Lung (tissue), 12 donors: ENCODE data around the gene CFAP99. TPM values are rescaled to one million over a fixed set of nuclear protein-coding genes. Genes with fewer than 3 reads are reported as not detected.
"Not testable (repeated sequence)": the region's sequence is repeated elsewhere in the genome, so short reads cannot be mapped to it uniquely, and the experiment has no call there.

ENCODE experiments used
- ATAC-seq: fragments of 200-7000 bp; cut with Tn5 transposase; one replicate; pipeline ENCODE4 v1.9.1; 2020; ENCODE audit warnings: moderate number of reproducible peaks; ENCODE audit not compliant: insufficient read depth, low FRiP score
- DNase-seq, 3 donors: peaks; one replicate each; pipeline ENCODE4 v3.0.0-alpha.2; 2013 to 2017
- H3K27ac ChIP-seq, 2 donors: one replicate each; pipeline ENCODE4 v1.5.1; 2013; ENCODE audit warnings: mild to moderate bottlenecking in 2 of 2, moderate library complexity in 2 of 2, control low read depth in 1 of 2, inconsistent platforms in 1 of 2, low read depth in 1 of 2, low read length in 1 of 2
- H3K27me3 ChIP-seq, 3 donors: one replicate each; pipeline ENCODE4 v1.5.1; 2013; ENCODE audit warnings: low read length in 2 of 3; ENCODE audit not compliant: control insufficient read depth in 3 of 3, insufficient read depth in 3 of 3
- H3K36me3 ChIP-seq, 4 donors: one replicate each; pipeline ENCODE4 v1.5.1; 2013; ENCODE audit warnings: low read length in 4 of 4, mild to moderate bottlenecking in 1 of 4, moderate library complexity in 1 of 4; ENCODE audit not compliant: control insufficient read depth in 4 of 4, insufficient read depth in 4 of 4
- H3K4me1 ChIP-seq, 5 donors: one replicate each; pipeline ENCODE4 v1.5.1; 2013; ENCODE audit warnings: low read length in 5 of 5, mild to moderate bottlenecking in 2 of 5, moderate library complexity in 1 of 5; ENCODE audit not compliant: control insufficient read depth in 5 of 5, insufficient read depth in 5 of 5
- H3K4me3 ChIP-seq: one replicate; pipeline ENCODE4 v1.5.1; 2013; ENCODE audit warnings: mild to moderate bottlenecking, control low read depth, moderate library complexity
- H3K9ac ChIP-seq, 2 donors: one replicate each; pipeline ENCODE4 v1.5.1; 2013; ENCODE audit warnings: low read length in 2 of 2, control low read depth in 1 of 2; ENCODE audit not compliant: insufficient read depth in 1 of 2
- H3K9me3 ChIP-seq, 4 donors: one replicate each; pipeline ENCODE4 v1.5.1; 2013; ENCODE audit warnings: low read length in 3 of 4, mild to moderate bottlenecking in 1 of 4, moderate library complexity in 1 of 4; ENCODE audit not compliant: control insufficient read depth in 4 of 4, insufficient read depth in 3 of 4
- WGBS, 2 donors: extraction: QIAGEN DNeasy Blood & Tissue Kit; methylation state at CpG; one replicate each; pipeline ENCODE4 v1.1.7; 2013; 5-methylcytosine and 5-hydroxymethylcytosine counted together
- polyA plus RNA-seq, 2 donors: library from polyadenylated mRNA; stranded (reverse); fragments of 200-250 nt; gene quantifications; one replicate each; pipeline ENCODE4 v1.2.1, GENCODE V29; 2013
- total RNA-seq, 2 donors: library from RNA; depleted of rRNA in 1 of 2; stranded (reverse); fragments of >200 nt in 1 of 2; gene quantifications; one replicate each; pipeline ENCODE4 v1.2.1, GENCODE V29; 2014 to 2021
- TF ChIP-seq, protein P1 (sequence below): IDR thresholded peaks from 2 replicates; pipeline ENCODE4 v1.5.1; 2012; ENCODE audit warnings: mild to moderate bottlenecking; ENCODE audit errors: control extremely low read depth, extremely low read depth
- donor health status: control.
- donor health status: control.
- donor health status: Bipolar disorder and iron deficiency.
- donor health status: healthy.
- donor health status: DM: yes; HTN: yes; CAD: no.

The CFAP99 gene
- total and polyA plus RNA-seq, 4 donors = 2.1 to 12.1 (median 2.3) TPM

DNA sequence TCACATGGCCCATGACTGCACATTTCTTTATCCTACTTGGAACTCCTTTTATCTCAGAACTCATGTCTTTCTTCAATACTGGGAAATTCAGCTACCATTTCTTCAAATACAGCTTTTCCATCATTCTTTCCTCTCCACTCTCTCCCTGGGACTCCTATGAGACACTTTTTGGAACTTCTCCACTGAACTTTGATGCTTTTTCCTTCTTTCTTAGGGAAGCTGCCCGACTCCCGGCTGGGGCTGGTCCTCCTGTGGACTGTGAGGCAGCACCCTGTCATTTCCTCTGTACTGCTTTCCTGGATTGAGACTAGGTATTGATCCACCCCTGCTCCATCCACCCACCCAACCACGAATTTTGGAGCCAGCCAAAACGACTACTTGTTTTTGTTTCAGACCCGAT, 40.4 kb upstream of the CFAP99 start:
- TF ChIP-seq, protein P1, sequence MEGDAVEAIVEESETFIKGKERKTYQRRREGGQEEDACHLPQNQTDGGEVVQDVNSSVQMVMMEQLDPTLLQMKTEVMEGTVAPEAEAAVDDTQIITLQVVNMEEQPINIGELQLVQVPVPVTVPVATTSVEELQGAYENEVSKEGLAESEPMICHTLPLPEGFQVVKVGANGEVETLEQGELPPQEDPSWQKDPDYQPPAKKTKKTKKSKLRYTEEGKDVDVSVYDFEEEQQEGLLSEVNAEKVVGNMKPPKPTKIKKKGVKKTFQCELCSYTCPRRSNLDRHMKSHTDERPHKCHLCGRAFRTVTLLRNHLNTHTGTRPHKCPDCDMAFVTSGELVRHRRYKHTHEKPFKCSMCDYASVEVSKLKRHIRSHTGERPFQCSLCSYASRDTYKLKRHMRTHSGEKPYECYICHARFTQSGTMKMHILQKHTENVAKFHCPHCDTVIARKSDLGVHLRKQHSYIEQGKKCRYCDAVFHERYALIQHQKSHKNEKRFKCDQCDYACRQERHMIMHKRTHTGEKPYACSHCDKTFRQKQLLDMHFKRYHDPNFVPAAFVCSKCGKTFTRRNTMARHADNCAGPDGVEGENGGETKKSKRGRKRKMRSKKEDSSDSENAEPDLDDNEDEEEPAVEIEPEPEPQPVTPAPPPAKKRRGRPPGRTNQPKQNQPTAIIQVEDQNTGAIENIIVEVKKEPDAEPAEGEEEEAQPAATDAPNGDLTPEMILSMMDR = no peak
- Histone ChIP-seq H3K27ac (no peak overlapping the region), H3K9me3 (no peaks in the 10 kb centered on the region), H3K27me3 (peaks cover 0 to 6% (median 0%) of the 10 kb centered on the region in 3 donors), H3K9ac (no peak overlapping the region), H3K4me1 (no peaks in the 10 kb centered on the region), H3K4me3 (no peak overlapping the region), H3K36me3 (no peaks in the 10 kb centered on the region)
- no peak for ATAC-seq
- DNase-seq = no peak
- WGBS, 2 donors = 78 to 87% methylated on average over 5 of the region's 5 CpGs

DNA sequence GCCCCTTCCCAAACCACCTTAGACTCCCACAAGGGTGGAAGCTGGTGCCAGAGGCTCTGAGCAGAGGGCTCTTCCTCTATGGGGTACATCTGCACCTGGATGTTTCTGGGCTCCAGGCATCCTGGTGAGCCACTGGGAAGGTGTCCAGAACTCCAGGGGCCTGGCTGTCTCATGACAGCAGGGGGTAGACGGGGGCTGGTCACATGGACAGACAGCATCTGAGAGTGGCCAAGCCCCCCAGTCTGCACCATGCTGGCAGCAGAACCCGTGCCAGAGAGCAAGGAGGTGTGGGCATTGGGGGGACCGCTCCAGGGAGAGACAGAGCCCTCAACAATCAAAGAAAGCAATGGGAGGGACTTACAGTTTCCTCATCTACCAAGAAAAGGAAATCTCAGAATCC, 39.9 kb upstream of the CFAP99 start:
- peaks cover 0 to 6% (median 0%) of the 10 kb centered on the region in 3 donors for H3K27me3 ChIP-seq
- TF ChIP-seq, protein P1 = no peak
- H3K4me3 ChIP-seq = no peak overlapping the region
- H3K4me1 ChIP-seq = no peaks in the 10 kb centered on the region
- no peak overlapping the region for H3K27ac ChIP-seq
- no peaks in the 10 kb centered on the region for H3K36me3 ChIP-seq
- DNase-seq = no peak
- H3K9me3 ChIP-seq = no peaks in the 10 kb centered on the region
- 74 to 86% methylated on average over 3 of the region's 3 CpGs for WGBS, 2 donors
- H3K9ac ChIP-seq = no peak overlapping the region
- no peak for ATAC-seq

DNA sequence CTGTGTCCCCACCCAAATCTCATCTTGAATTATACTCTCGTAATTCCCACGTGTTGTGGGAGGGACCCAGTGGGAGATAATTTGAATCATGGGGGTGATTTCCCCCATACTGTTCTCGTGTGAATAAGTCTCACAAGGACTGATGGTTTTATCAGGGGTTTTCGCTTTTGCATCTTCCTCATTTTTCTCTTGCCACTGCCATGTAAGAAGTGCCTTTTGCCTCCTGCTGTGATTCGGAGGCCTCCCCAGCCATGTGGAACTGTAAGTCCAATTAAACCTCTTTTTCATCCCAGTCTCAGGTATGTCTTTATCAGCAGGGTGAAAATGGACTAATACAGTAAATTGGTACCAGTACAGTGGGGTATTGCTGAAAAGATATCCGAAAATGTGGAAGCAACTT, 38.2 kb upstream of the CFAP99 start:
- not testable (repeated sequence) for ATAC-seq, H3K27me3 ChIP-seq, H3K4me3 ChIP-seq, H3K36me3 ChIP-seq, H3K9me3 ChIP-seq, H3K9ac ChIP-seq, H3K27ac ChIP-seq, DNase-seq, H3K4me1 ChIP-seq
- 80 to 90% methylated on average over 6 of the region's 6 CpGs for WGBS, 2 donors

DNA sequence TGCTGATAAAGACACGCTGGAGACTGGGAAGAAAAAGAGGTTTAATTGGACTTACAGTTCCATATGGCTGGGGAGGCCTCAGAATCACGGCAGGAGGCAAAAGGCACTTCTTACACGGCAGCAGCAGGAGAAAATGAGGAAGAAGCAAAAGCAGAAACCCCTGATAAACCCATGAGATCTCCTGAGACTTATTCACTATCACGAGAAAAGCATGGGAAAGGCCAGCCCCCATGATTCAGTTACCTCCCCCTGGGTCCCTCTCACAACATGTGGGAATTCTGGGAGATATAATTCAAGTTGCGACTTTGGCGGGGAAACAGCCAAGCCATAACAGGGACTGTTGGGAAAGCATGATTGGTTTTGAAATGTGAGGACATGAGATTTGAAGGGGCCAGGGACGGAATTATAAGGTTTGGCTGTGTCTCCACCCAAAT, 36.0 kb upstream of the CFAP99 start:
- H3K36me3 ChIP-seq, H3K27me3 ChIP-seq, ATAC-seq, H3K27ac ChIP-seq, DNase-seq, H3K9ac ChIP-seq, H3K9me3 ChIP-seq, H3K4me1 ChIP-seq, H3K4me3 ChIP-seq: not testable (repeated sequence)
- WGBS, 2 donors = 64 to 80% methylated on average over 7 of the region's 7 CpGs

DNA sequence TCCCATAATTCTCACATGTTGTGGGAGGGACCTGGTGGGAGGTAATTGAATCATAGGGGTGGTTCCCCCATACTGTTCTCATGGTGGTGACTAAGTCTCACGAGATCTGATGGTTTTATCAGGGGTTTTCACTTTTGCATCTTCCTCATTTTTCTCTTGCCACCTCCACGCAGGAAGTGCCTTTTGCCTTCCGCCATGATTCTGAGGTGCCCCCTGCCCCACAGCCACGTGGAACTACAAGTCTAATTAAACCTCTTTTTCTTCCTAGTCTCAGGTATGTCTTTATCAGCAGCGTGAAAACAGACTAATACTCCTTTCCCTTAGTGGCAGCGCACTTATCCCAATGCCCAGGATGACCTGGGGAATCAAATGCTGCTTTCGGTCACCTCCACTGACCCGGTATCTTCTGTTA, 35.5 kb upstream of the CFAP99 start:
- ATAC-seq, H3K27ac ChIP-seq, H3K36me3 ChIP-seq, H3K4me1 ChIP-seq, H3K27me3 ChIP-seq, H3K9me3 ChIP-seq, H3K9ac ChIP-seq, H3K4me3 ChIP-seq, DNase-seq: not testable (repeated sequence)
- 81 to 86% methylated on average over 8 of the region's 8 CpGs for WGBS, 2 donors
